ENCODE results near the gene ADCYAP1. TPM values are rescaled to one million over a fixed set of nuclear protein-coding genes. Genes with fewer than 3 reads are reported as not detected.

Gene ADCYAP1
- total RNA-seq, 4 donors from 2014 or later = not detected

DNA sequence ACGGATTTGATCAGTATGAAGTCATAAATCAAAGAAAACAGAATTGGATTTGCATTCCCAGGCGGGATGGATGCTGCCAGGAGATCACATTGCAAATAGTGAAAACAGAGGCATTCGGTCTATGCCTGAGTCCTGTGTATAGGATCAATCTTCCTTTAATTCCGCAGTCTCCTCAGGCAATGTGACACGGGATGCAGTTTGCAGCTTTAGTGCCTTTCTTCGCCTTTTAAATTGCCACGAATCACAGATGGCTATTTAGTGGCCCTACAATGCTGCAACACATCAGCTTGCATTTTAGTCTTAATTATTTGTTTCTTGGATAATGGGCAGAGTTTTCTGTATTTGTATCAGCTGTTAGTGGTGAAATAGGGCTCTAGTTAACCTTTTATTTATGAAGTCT lies 6.8 kb downstream of the ADCYAP1 start:
- H3K27me3 ChIP-seq = peaks cover 0 to 21% of the 10 kb centered on the region in 2 donors
- H3K27ac ChIP-seq = no peak overlapping the region
- DNase-seq = no peak
- H3K36me3 ChIP-seq = no peaks in the 10 kb centered on the region
- peaks cover 0 to 3% (median 0%) of the 10 kb centered on the region in 4 donors for H3K9me3 ChIP-seq
- no peak overlapping the region for H3K4me3 ChIP-seq
- TF ChIP-seq POLR2A (IDR thresholded peaks at IDR 0.05) = no peak
- TF ChIP-seq, protein P1, sequence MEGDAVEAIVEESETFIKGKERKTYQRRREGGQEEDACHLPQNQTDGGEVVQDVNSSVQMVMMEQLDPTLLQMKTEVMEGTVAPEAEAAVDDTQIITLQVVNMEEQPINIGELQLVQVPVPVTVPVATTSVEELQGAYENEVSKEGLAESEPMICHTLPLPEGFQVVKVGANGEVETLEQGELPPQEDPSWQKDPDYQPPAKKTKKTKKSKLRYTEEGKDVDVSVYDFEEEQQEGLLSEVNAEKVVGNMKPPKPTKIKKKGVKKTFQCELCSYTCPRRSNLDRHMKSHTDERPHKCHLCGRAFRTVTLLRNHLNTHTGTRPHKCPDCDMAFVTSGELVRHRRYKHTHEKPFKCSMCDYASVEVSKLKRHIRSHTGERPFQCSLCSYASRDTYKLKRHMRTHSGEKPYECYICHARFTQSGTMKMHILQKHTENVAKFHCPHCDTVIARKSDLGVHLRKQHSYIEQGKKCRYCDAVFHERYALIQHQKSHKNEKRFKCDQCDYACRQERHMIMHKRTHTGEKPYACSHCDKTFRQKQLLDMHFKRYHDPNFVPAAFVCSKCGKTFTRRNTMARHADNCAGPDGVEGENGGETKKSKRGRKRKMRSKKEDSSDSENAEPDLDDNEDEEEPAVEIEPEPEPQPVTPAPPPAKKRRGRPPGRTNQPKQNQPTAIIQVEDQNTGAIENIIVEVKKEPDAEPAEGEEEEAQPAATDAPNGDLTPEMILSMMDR (IDR thresholded peaks at IDR 0.05) = no peak
- H3K4me1 ChIP-seq = peaks cover 0 to 27% (median 4%) of the 10 kb centered on the region in 4 donors

DNA sequence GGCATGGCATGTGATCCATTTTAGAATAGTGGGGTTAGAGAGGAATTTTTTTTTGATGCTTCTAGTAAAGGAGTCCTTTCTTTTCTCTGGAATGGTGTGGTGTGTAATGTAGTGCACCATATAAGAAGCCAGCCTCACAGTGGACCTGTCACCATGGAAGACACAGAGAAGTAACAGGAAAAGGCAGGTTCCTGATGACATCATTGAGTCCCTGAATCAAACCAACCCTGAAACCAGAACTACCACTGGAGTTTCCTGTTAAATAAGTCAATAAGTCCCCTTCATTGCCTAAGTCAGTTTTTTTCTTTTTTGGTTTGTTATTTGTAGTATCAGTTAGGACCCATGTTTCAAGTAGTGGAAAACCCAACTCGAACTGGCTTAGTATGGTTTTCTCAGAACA lies 11.9 kb downstream of the ADCYAP1 start:
- Histone ChIP-seq H3K27ac (no peak overlapping the region), H3K36me3 (no peaks in the 10 kb centered on the region), H3K4me1 (no peaks in the 10 kb centered on the region), H3K27me3 (no peaks in the 10 kb centered on the region), H3K4me3 (no peak overlapping the region), H3K9me3 (no peaks in the 10 kb centered on the region)
- no peak for DNase-seq
- TF ChIP-seq, protein P1 (IDR thresholded peaks at IDR 0.05) = no peak
- TF ChIP-seq POLR2A (IDR thresholded peaks at IDR 0.05) = no peak

DNA sequence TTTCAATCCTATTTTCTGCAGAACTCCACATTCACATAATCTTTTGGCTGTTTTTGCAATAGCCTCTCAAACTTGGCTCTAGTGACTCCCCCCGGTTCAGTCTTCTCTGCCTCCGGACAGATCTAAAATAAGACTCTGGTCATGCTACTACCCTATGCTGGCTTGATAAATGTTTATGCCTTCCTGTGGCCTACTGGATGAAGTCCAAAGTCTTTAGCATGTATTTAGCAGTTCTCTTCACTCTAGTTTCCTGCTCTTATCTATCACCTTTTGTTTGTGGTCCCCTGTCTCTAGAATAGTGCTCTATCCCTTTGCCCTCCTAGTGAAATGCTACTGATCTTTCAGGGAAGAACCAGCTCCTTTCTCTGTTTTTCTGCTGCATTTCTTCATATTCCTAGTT lies 14.4 kb downstream of the ADCYAP1 start:
- Histone ChIP-seq H3K27me3 (no peaks in the 10 kb centered on the region), H3K9me3 (no peaks in the 10 kb centered on the region), H3K27ac (no peak overlapping the region), H3K4me3 (no peak overlapping the region), H3K36me3 (no peaks in the 10 kb centered on the region), H3K4me1 (no peaks in the 10 kb centered on the region)
- DNase-seq = no peak
- no peak for TF ChIP-seq POLR2A (IDR thresholded peaks at IDR 0.05)
- TF ChIP-seq, protein P1 (IDR thresholded peaks at IDR 0.05) = no peak

DNA sequence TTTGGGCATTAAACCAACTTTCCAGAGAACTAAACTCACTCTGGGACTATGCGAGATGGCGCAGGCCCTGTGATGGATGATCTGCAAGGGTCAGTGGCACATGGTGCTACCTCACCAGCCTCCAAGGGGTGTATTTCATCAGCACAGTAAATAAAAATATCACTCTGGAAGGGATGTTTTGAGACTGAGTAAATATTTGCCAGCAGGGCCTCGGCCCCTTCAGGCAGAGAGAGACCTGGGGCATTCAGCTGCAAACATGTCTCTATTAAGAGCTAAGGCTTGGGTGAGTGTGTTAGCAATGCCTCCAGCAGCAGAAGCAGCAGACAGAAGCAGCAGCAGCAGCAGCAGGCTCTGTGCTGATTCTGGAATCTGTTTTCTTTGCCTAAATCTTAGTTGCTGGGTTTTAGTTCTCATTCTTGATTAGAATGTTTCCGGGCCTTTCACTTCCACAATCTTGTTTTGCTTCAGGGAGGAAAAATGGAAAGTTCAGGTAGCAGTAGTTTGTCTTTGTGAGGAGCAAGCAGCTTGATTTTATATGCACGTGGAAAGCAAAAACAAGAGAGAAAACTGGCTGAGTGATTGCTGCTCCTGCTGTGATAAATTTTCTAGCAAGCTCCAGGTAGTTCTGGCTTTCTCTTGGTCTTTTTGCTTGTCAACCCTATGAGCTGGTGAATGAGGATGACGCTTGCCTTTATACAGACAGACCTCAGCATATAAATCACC lies 18.6 kb downstream of the ADCYAP1 start:
- Histone ChIP-seq H3K27ac (no peak overlapping the region), H3K27me3 (no peaks in the 10 kb centered on the region), H3K9me3 (no peaks in the 10 kb centered on the region), H3K36me3 (no peaks in the 10 kb centered on the region), H3K4me3 (no peak overlapping the region), H3K4me1 (no peaks in the 10 kb centered on the region)
- DNase-seq = no peak
- no peak for TF ChIP-seq POLR2A (IDR thresholded peaks at IDR 0.05)
- TF ChIP-seq, protein P1 (IDR thresholded peaks at IDR 0.05) = no peak

DNA sequence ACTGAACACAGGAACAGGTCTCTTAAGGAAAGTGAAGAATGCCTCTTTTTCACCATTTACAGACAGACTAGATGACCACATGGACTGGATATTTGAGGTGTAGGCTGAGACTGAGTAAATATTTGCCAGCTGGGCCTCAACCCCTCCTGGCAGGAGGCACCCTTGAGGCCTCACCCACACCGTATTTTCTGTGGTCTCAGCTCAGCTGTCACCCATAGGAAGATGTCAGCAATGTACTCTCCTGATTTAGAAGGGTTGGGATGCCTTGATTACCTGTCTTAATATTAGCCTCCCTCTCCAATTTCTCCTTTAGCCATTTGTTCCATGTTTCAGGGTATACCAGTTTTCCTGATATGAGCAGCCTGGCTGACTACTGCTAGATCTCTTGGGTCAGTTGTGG lies 20.3 kb downstream of the ADCYAP1 start:
- TF ChIP-seq, protein P1 (IDR thresholded peaks at IDR 0.05) = no peak
- no peak for TF ChIP-seq POLR2A (IDR thresholded peaks at IDR 0.05)
- Histone ChIP-seq H3K9me3 (no peaks in the 10 kb centered on the region), H3K27me3 (no peaks in the 10 kb centered on the region), H3K36me3 (no peaks in the 10 kb centered on the region), H3K4me1 (no peaks in the 10 kb centered on the region), H3K27ac (no peak overlapping the region), H3K4me3 (no peak overlapping the region)
- DNase-seq = no peak
